Mucosa of descending colon (tissue), 3 donors: ENCODE data around the gene CCN6. TPM values are rescaled to one million over a fixed set of nuclear protein-coding genes. Genes with fewer than 3 reads are reported as not detected.

Experiments used
- ATAC-seq: fragments of 200-7000 bp; cut with Tn5 transposase; one replicate; pipeline ENCODE4 v1.9.1; 2020; ENCODE audit warnings: mild to moderate bottlenecking, moderate library complexity
- DNase-seq, 3 donors: peaks; one replicate each; pipeline ENCODE4 v3.0.0-alpha.2; 2020
- H3K36me3 ChIP-seq: fragments of 200-600 bp; one replicate; pipeline ENCODE4 v1.8.0; 2021; ENCODE audit warnings: low read depth, mild to moderate bottlenecking
- H3K4me1 ChIP-seq: fragments of 200-600 bp; one replicate; pipeline ENCODE4 v1.8.0; 2021; ENCODE audit warnings: low read depth, mild to moderate bottlenecking
- H3K4me3 ChIP-seq: fragments of 200-600 bp; one replicate; pipeline ENCODE4 v1.8.0; 2021; ENCODE audit warnings: mild to moderate bottlenecking
- H3K9me3 ChIP-seq: fragments of 200-600 bp; one replicate; pipeline ENCODE4 v1.8.0; 2021; ENCODE audit warnings: mild to moderate bottlenecking
- intact Hi-C, 2 donors: fragments of 100-400 bp; cut with DNase I in 1 of 2; cut with micrococcal nuclease in 1 of 2; formaldehyde crosslinking; loops; one replicate each; pipeline versions ENCODE4 v1.11.0 to v1.11.1; 2022; cut with DNase I, micrococcal nuclease
- total RNA-seq, 3 donors: library from RNA; stranded (reverse); fragmentation: NEBNext Ultra II Directional in 2 of 3; extraction: Animal tissue kit (Norgen Biotek cat#: 25700) in 2 of 3; gene quantifications; one replicate each; pipeline versions ENCODE4 v1.2.1 to v1.2.4, GENCODE V29; 2021 to 2023
- TF ChIP-seq, protein P1 (sequence below): fragments of 200-600 bp; IDR thresholded peaks from one replicate; pipeline ENCODE4 v1.8.0; 2022; ENCODE audit warnings: antibody characterized with exemption, mild to moderate bottlenecking
- donor health status: DM: no; HTN: no; CAD: no; lungs with moderate emphysema.
- donor health status: DM: no; HTN: no; CAD: no.
- donor health status: DM: no; HTN: yes; CAD: no.

CCN6 gene
- total RNA-seq, 3 donors from 2014 or later = not detected

GRCh38 chr6:112118034-112118433 is 64.1 kb downstream of the CCN6 start:
- DNase-seq (no peak), ATAC-seq (no peak)
- no peaks in the 10 kb centered on the region for H3K36me3 ChIP-seq
- no peaks in the 10 kb centered on the region for H3K4me1 ChIP-seq
- TF ChIP-seq, protein P1, sequence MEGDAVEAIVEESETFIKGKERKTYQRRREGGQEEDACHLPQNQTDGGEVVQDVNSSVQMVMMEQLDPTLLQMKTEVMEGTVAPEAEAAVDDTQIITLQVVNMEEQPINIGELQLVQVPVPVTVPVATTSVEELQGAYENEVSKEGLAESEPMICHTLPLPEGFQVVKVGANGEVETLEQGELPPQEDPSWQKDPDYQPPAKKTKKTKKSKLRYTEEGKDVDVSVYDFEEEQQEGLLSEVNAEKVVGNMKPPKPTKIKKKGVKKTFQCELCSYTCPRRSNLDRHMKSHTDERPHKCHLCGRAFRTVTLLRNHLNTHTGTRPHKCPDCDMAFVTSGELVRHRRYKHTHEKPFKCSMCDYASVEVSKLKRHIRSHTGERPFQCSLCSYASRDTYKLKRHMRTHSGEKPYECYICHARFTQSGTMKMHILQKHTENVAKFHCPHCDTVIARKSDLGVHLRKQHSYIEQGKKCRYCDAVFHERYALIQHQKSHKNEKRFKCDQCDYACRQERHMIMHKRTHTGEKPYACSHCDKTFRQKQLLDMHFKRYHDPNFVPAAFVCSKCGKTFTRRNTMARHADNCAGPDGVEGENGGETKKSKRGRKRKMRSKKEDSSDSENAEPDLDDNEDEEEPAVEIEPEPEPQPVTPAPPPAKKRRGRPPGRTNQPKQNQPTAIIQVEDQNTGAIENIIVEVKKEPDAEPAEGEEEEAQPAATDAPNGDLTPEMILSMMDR = no peak
- no peak overlapping the region for H3K4me3 ChIP-seq
- intact Hi-C loops = no loop called here
- no peaks in the 10 kb centered on the region for H3K9me3 ChIP-seq

Other genes starting within 250 kb of the CCN6 start
- 10 to 100 TPM; 15.0 to 63.0 (median 24.8) TPM for gene FYN, start 180.7 kb upstream of the CCN6 start, total RNA-seq
- gene TUBE1, start 33.4 kb downstream of the CCN6 start, total RNA-seq = 10 to 100 TPM in 2 of 3 donors, 1 to 10 TPM in 1; 8.8 to 22.8 (median 13.2) TPM
- 10 to 100 TPM in 1 of 3 donors, 1 to 10 TPM in 1, under 1 TPM in 1; 0.93 to 13.6 (median 2.9) TPM for gene FAM229B, start 33.5 kb downstream of the CCN6 start, total RNA-seq
- gene LAMA4, start 200.5 kb downstream of the CCN6 start, total RNA-seq = 100 to 1,000 TPM in 1 of 3 donors, 10 to 100 TPM in 2; 15.9 to 101 (median 37.0) TPM